Fibroblast of lung (primary cell): ENCODE results near the gene NINL.

Experiments
- EZH2 ChIP-seq: IDR thresholded peaks from 2 replicates; pipeline ENCODE4 v1.5.1; 2012; ENCODE audit warnings: low read length, control low read depth, mild to moderate bottlenecking; ENCODE audit errors: missing control alignments
- TF ChIP-seq, protein P1 (sequence below), 2 donors: IDR thresholded peaks in 1 of 2; conservative IDR thresholded peaks in 1 of 2; 1 replicate in 1 of 2; 2 replicates in 1 of 2; pipeline ENCODE4 v1.5.1; 2011 to 2012; ENCODE audit warnings: low read length in 2 of 2, control low read depth in 1 of 2, inconsistent platforms in 1 of 2, low read depth in 1 of 2, mild to moderate bottlenecking in 1 of 2

DNA sequence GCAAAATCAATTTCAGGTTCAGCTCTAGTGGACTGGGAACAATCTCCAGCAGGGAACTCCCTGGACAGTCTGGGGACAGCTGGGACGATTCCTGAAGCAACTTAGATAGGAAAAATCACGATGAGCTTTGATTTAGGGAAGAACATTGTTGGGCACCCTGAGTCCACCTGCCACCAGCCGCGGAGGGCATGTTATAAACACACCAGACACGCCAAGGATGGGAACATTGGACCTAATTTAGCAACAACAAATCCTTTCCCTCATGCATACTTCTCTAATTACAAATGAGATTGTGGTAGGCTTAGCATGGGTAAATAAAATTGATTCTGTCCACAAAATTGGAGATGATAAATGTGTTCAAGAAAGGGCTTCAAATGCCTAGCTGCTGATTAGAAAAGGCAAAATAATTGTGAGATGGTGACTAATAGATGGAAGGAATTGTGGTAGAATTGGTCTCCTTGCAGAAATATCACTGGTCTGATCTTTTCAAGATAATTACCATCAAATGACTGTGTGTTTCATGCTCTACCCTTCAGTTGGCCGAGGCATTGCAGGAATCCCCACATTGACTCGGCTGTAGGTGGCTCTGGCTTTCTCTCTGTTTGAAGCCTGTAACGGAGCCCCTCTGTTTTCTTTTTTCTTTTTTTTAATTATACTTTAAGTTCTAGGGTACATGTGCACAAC lies 44.6 kb upstream of the NINL start:
- TF ChIP-seq, protein P1, sequence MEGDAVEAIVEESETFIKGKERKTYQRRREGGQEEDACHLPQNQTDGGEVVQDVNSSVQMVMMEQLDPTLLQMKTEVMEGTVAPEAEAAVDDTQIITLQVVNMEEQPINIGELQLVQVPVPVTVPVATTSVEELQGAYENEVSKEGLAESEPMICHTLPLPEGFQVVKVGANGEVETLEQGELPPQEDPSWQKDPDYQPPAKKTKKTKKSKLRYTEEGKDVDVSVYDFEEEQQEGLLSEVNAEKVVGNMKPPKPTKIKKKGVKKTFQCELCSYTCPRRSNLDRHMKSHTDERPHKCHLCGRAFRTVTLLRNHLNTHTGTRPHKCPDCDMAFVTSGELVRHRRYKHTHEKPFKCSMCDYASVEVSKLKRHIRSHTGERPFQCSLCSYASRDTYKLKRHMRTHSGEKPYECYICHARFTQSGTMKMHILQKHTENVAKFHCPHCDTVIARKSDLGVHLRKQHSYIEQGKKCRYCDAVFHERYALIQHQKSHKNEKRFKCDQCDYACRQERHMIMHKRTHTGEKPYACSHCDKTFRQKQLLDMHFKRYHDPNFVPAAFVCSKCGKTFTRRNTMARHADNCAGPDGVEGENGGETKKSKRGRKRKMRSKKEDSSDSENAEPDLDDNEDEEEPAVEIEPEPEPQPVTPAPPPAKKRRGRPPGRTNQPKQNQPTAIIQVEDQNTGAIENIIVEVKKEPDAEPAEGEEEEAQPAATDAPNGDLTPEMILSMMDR (conservative IDR thresholded peaks at IDR 0.05 in 1 of 2, IDR thresholded peaks at IDR 0.05 in 1 of 2; ENCODE audit: low read depth in 1 of 2, low read length in 2 of 2) = no peak
- no peak for TF ChIP-seq EZH2
